Mammary epithelial cell (primary cell): ENCODE measurements around the gene FCHSD2.

Source experiments
- CTCF ChIP-seq, 2 donors: IDR thresholded peaks in 1 of 2; conservative IDR thresholded peaks in 1 of 2; 2 replicates each; pipeline ENCODE4 v1.5.1; 2011 to 2012; ENCODE audit warnings: inconsistent platforms in 2 of 2, low read length in 2 of 2, mild to moderate bottlenecking in 2 of 2, control low read depth in 1 of 2, low read depth in 1 of 2; ENCODE audit not compliant: insufficient read depth in 1 of 2; ENCODE audit errors: extremely low read depth in 1 of 2
- EZH2 ChIP-seq: IDR thresholded peaks from 2 replicates; pipeline ENCODE4 v1.6.1; 2012; ENCODE audit warnings: low read length, inconsistent platforms, borderline replicate concordance

- TF ChIP-seq CTCF (conservative IDR thresholded peaks at IDR 0.05 in 1 of 2, IDR thresholded peaks at IDR 0.05 in 1 of 2; ENCODE audit: extremely low read depth in 1 of 2, insufficient read depth in 1 of 2, low read depth in 1 of 2, low read length in 2 of 2) (no peak), EZH2 (no peak)
Measured at GRCh38 chr11:73126804-73127480, 15.2 kb downstream of the FCHSD2 start.
